Activated CD8-positive, alpha-beta T cell treated with anti-CD3 and anti-CD28 coated beads for 36 hours (primary cell): Measurements from ENCODE around the gene SLC12A1. TPM values are rescaled to one million over a fixed set of nuclear protein-coding genes. Genes with fewer than 3 reads are reported as not detected.

Experiments
- ATAC-seq: fragments of 200-7000 bp; cut with Tn5 transposase; one replicate; pipeline ENCODE4 v1.10.0; 2021; ENCODE audit warnings: mild to moderate bottlenecking, moderate library complexity
- CTCF ChIA-PET: fragments of 350-600 bp; sonication (Branson Sonifier 250); formaldehyde crosslinking; loops from one replicate; lab custom pipeline; 2021; ENCODE audit warnings: antibody characterized with exemption; lab: Charles Lee
- POLR2A ChIA-PET: fragments of 350-600 bp; sonication (Branson Sonifier 250); formaldehyde crosslinking; loops from one replicate; lab custom pipeline; 2021; ENCODE audit warnings: antibody characterized with exemption; lab: Charles Lee
- DNase-seq: peaks from one replicate; pipeline ENCODE4 v3.0.0-alpha.2; 2020
- H3K27ac Mint-ChIP-seq: one replicate; pipeline ENCODE4 v1.8.0; 2021; ENCODE audit warnings: mild to moderate bottlenecking, mixed read lengths
- H3K27me3 Mint-ChIP-seq: one replicate; pipeline ENCODE4 v1.8.0; 2021; ENCODE audit warnings: mixed read lengths
- H3K36me3 Mint-ChIP-seq: one replicate; pipeline ENCODE4 v1.8.0; 2021; ENCODE audit warnings: low read depth, mixed read lengths
- H3K4me1 Mint-ChIP-seq: one replicate; pipeline ENCODE4 v1.8.0; 2021; ENCODE audit warnings: low read depth, mixed read lengths
- H3K4me3 Mint-ChIP-seq: one replicate; pipeline ENCODE4 v1.8.0; 2021; ENCODE audit warnings: mild to moderate bottlenecking, moderate library complexity, mixed read lengths
- H3K9me3 Mint-ChIP-seq: one replicate; pipeline ENCODE4 v1.8.0; 2021; ENCODE audit warnings: mixed read lengths
- intact Hi-C: fragments of 100-400 bp; cut with micrococcal nuclease; formaldehyde crosslinking; loops from one replicate; pipeline ENCODE4 v1.10.0; 2022
- total RNA-seq, 2 experiments: library from RNA; stranded (reverse); gene quantifications; one replicate each; pipeline ENCODE4 v1.2.3, GENCODE V29; 2021
- TF ChIP-seq, protein P1 (sequence below): fragments of 200-600 bp; IDR thresholded peaks from one replicate; pipeline ENCODE4 v1.8.0; 2022; ENCODE audit warnings: antibody characterized with exemption, mild to moderate bottlenecking

The SLC12A1 gene
- total RNA-seq, 2 experiments from 2014 or later, result not detected

DNA sequence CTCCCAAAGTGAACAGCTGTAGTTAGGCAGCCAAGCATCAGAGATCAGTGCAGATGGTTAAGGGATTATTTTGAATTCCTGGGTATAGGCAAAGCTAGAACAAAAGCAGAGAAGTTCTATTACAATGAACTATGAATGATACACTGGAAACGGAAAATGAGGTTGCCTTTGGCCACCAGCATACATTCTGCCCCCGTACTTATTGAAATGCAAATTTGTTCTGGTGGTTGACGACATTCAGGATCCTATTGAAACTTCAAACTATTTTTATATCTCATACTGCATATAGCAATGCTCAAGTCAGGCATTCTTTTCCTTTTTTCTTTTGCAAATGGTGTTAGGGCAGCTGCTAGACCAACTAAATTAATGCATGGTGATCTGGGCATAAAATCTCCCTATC lies 61.7 kb downstream of the SLC12A1 start:
- ATAC-seq, result no peak
- Mint-ChIP-seq H3K9me3 (no peaks in the 10 kb centered on the region), H3K27ac (no peak overlapping the region), H3K36me3 (no peaks in the 10 kb centered on the region), H3K4me3 (no peak overlapping the region), H3K27me3 (peaks cover 1% of the 10 kb centered on the region), H3K4me1 (peaks cover 2% of the 10 kb centered on the region)
- ChIA-PET CTCF (interaction anchor here (1.9 kb wide), 1 partner anchor 18 kb away, joined by 10 read pairs; no protein-coding TSS in a partner anchor), POLR2A (no interaction called here)
- DNase-seq, result no peak
- TF ChIP-seq, protein P1, sequence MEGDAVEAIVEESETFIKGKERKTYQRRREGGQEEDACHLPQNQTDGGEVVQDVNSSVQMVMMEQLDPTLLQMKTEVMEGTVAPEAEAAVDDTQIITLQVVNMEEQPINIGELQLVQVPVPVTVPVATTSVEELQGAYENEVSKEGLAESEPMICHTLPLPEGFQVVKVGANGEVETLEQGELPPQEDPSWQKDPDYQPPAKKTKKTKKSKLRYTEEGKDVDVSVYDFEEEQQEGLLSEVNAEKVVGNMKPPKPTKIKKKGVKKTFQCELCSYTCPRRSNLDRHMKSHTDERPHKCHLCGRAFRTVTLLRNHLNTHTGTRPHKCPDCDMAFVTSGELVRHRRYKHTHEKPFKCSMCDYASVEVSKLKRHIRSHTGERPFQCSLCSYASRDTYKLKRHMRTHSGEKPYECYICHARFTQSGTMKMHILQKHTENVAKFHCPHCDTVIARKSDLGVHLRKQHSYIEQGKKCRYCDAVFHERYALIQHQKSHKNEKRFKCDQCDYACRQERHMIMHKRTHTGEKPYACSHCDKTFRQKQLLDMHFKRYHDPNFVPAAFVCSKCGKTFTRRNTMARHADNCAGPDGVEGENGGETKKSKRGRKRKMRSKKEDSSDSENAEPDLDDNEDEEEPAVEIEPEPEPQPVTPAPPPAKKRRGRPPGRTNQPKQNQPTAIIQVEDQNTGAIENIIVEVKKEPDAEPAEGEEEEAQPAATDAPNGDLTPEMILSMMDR, result no peak
- intact Hi-C loops, result no loop called here

DNA sequence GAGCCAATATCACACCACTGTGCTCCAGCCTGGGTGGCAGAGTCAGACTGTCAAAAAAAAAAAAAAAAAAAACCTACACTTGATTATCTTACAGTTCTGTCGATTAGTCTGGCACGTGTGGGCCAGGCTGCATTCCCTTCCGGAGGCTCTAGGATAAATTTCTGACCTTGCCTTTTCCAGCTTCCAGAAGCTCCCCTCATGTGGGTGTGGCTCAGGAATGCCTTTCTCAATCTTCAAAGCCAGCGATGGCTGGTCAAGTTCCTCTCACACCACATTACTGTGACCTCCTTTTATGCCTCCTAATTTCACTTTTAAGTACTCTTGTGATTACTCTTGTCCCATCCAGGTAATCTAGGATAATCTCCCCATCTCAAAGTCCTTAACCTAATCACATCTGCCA lies 66.9 kb downstream of the SLC12A1 start:
- H3K36me3 Mint-ChIP-seq, result no peaks in the 10 kb centered on the region
- POLR2A ChIA-PET, result no interaction called here
- no peak for DNase-seq
- no peak overlapping the region for H3K4me3 Mint-ChIP-seq
- peaks cover 7% of the 10 kb centered on the region for H3K27me3 Mint-ChIP-seq
- intact Hi-C loops, result no loop called here
- TF ChIP-seq, protein P1, result no peak
- CTCF ChIA-PET, result no interaction called here
- no peaks in the 10 kb centered on the region for H3K4me1 Mint-ChIP-seq
- ATAC-seq, result no peak
- no peaks in the 10 kb centered on the region for H3K9me3 Mint-ChIP-seq
- H3K27ac Mint-ChIP-seq, result no peak overlapping the region

DNA sequence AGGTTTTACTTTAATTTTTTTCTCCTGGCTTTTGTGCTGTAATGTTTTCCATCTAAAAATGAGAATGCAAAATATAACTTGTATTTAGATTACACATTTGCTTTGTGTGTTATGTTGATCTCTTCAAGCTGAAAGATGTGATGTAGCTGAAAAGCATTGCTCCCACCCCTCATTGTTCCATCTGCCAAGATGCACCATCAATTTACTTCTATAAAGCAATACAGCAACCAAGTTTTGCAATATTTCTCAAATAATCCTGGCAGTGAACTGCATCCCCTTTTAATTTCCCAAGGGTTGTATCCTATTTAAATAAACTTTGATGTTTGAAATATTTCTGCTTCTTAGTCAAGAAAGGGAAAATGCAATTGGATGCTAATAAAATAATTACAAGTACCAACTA lies 72.6 kb downstream of the SLC12A1 start:
- Mint-ChIP-seq H3K27ac (no peak overlapping the region), H3K4me3 (no peak overlapping the region), H3K27me3 (peaks cover 6% of the 10 kb centered on the region), H3K4me1 (no peaks in the 10 kb centered on the region), H3K9me3 (no peaks in the 10 kb centered on the region), H3K36me3 (no peaks in the 10 kb centered on the region)
- intact Hi-C loops, result no loop called here
- no peak for DNase-seq
- CTCF ChIA-PET, result no interaction called here
- TF ChIP-seq, protein P1, result no peak
- no peak for ATAC-seq
- POLR2A ChIA-PET, result no interaction called here

DNA sequence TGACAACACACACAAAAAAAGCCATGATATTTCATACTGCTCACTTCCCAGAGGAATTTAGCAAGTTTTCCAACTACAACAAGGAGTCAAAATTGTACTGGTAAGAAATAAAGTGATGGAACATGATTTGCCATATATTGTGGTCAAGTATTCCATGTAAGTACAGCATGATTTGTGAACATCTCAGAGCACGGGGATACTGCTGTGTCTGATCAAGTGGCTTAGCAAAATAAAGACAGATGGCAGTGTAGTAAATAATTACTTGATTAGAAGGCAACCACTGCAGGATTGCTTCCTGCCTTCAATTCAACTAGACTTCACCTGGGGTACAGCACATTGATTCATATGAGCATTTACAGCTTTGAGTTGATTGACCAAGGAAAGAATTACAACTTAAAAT lies 73.5 kb downstream of the SLC12A1 start:
- no peaks in the 10 kb centered on the region for H3K4me1 Mint-ChIP-seq
- ChIA-PET CTCF (interaction anchor here (0.7 to 1.2 kb wide), 2 partner anchors 166 to 560 kb away, joined by 3 read pairs; no protein-coding TSS in a partner anchor), POLR2A (no interaction called here)
- H3K9me3 Mint-ChIP-seq, result no peaks in the 10 kb centered on the region
- H3K4me3 Mint-ChIP-seq, result no peak overlapping the region
- peaks cover 5% of the 10 kb centered on the region for H3K27me3 Mint-ChIP-seq
- DNase-seq (no peak), ATAC-seq (no peak)
- intact Hi-C loops, result no loop called here
- no peaks in the 10 kb centered on the region for H3K36me3 Mint-ChIP-seq
- H3K27ac Mint-ChIP-seq, result no peak overlapping the region
- TF ChIP-seq, protein P1, result no peak

DNA sequence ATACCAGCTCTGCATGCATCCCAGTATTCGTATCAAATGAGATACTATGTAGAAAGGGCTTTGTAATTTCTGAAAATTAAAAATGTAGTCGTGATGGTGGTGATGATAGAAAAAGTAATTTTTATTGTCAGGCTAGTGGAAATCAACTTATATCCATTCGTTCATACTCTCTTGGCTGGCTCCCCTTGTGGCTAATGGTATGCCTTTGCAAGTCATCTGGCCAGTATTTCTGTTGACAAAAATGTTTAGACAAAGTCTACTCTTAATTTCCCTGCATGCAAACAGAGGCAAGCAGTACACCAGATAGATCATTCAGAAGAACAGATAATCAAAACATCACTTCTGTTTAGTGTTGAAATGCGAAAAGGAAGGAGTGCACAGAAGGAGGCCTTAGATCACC lies 75.6 kb downstream of the SLC12A1 start:
- ChIA-PET POLR2A (no interaction called here), CTCF (no interaction called here)
- intact Hi-C loops, result no loop called here
- DNase-seq, result no peak
- ATAC-seq, result no peak
- H3K27me3 Mint-ChIP-seq, result peaks cover 5% of the 10 kb centered on the region
- TF ChIP-seq, protein P1, result no peak
- H3K4me1 Mint-ChIP-seq, result peaks cover 2% of the 10 kb centered on the region
- H3K27ac Mint-ChIP-seq, result no peak overlapping the region
- H3K4me3 Mint-ChIP-seq, result no peak overlapping the region
- H3K36me3 Mint-ChIP-seq, result no peaks in the 10 kb centered on the region
- no peaks in the 10 kb centered on the region for H3K9me3 Mint-ChIP-seq
